ENCODE results near the gene FNDC1. TPM values are rescaled to one million over a fixed set of nuclear protein-coding genes. Genes with fewer than 3 reads are reported as not detected.

Gene FNDC1
- total RNA-seq, 4 donors from 2014 or later = 0.30 to 1.3 TPM; not detected in 2

GRCh38 chr6:159308198-159308597 is 139.0 kb downstream of the FNDC1 start:
- WGBS, 2 donors = 34 to 39% methylated on average over 1 of the region's 1 CpG
- intact Hi-C loops (cut with DNase I; ENCODE audit: low total_unique reads) = no loop called here
- TF ChIP-seq CTCF (IDR thresholded peaks at IDR 0.05) = no peak
- no peak for TF ChIP-seq POLR2A (IDR thresholded peaks at IDR 0.05)
- H3K4me3 ChIP-seq (ENCODE audit: low read depth, poor library complexity, severe bottlenecking) = no peak overlapping the region
- DNase-seq (ENCODE audit: low spot score in 2 of 2) = no peak

GRCh38 chr6:159309723-159310122 is 140.5 kb downstream of the FNDC1 start:
- DNase-seq (ENCODE audit: low spot score in 2 of 2) = no peak
- TF ChIP-seq CTCF (IDR thresholded peaks at IDR 0.05) = no peak
- no peak for TF ChIP-seq POLR2A (IDR thresholded peaks at IDR 0.05)
- H3K4me3 ChIP-seq (ENCODE audit: low read depth, poor library complexity, severe bottlenecking) = no peak overlapping the region
- intact Hi-C loops (cut with DNase I; ENCODE audit: low total_unique reads) = no loop called here
- 93 to 100% methylated on average over 1 of the region's 1 CpG for WGBS, 2 donors

GRCh38 chr6:159311618-159312017 is 142.4 kb downstream of the FNDC1 start:
- intact Hi-C loops (cut with DNase I; ENCODE audit: low total_unique reads) = no loop called here
- 56 to 72% methylated on average over 4 of the region's 4 CpGs for WGBS, 2 donors
- TF ChIP-seq CTCF (IDR thresholded peaks at IDR 0.05) = no peak
- TF ChIP-seq POLR2A (IDR thresholded peaks at IDR 0.05) = no peak
- no peak overlapping the region for H3K4me3 ChIP-seq (ENCODE audit: low read depth, poor library complexity, severe bottlenecking)
- no peak for DNase-seq (ENCODE audit: low spot score in 2 of 2)

- TF ChIP-seq CTCF (IDR thresholded peaks at IDR 0.05) = no peak
- no peak for TF ChIP-seq POLR2A (IDR thresholded peaks at IDR 0.05)
- 24 to 33% methylated on average over 1 of the region's 1 CpG for WGBS, 2 donors
- DNase-seq (ENCODE audit: low spot score in 2 of 2) = no peak
- H3K4me3 ChIP-seq (ENCODE audit: low read depth, poor library complexity, severe bottlenecking) = no peak overlapping the region
- intact Hi-C loops (cut with DNase I; ENCODE audit: low total_unique reads) = no loop called here
These were observed 143.0 kb downstream of the FNDC1 start for GRCh38 chr6:159312206-159312605.

GRCh38 chr6:159313018-159313417 is 143.8 kb downstream of the FNDC1 start:
- no peak for TF ChIP-seq CTCF (IDR thresholded peaks at IDR 0.05)
- TF ChIP-seq POLR2A (IDR thresholded peaks at IDR 0.05) = no peak
- DNase-seq (ENCODE audit: low spot score in 2 of 2) = no peak
- WGBS, 2 donors = 89 to 90% methylated on average over 6 of the region's 6 CpGs
- H3K4me3 ChIP-seq (ENCODE audit: low read depth, poor library complexity, severe bottlenecking) = no peak overlapping the region
- intact Hi-C loops (cut with DNase I; ENCODE audit: low total_unique reads) = no loop called here

GRCh38 chr6:159315562-159315961 is 146.4 kb downstream of the FNDC1 start:
- no peak for DNase-seq (ENCODE audit: low spot score in 2 of 2)
- no peak overlapping the region for H3K4me3 ChIP-seq (ENCODE audit: low read depth, poor library complexity, severe bottlenecking)
- TF ChIP-seq CTCF (IDR thresholded peaks at IDR 0.05) (no peak), POLR2A (IDR thresholded peaks at IDR 0.05) (no peak)
- WGBS, 2 donors = 90 to 92% methylated on average over 26 of the region's 26 CpGs
- intact Hi-C loops (cut with DNase I; ENCODE audit: low total_unique reads) = no loop called here

Data from lower leg skin (tissue), 4 donors.